Peyer's patch (tissue), 4 donors: ENCODE data around the gene C16orf92.

Experiments
- POLR2A ChIP-seq, 2 donors: fragments of 450-650 bp; IDR thresholded peaks; one replicate each; pipeline ENCODE4 v1.5.1; 2017; ENCODE audit warnings: antibody characterized with exemption in 2 of 2, mild to moderate bottlenecking in 2 of 2, moderate library complexity in 2 of 2
- TF ChIP-seq, protein P1 (sequence below), 6 experiments: fragments of 450-650 bp in 4 of 6; fragments of 200-600 bp in 2 of 6; sonication (generic) in 1 of 6; IDR thresholded peaks; one replicate each; pipeline ENCODE4 v1.5.1; 2017 to 2019; ENCODE audit warnings: antibody characterized with exemption in 6 of 6, mild to moderate bottlenecking in 3 of 6, moderate library complexity in 1 of 6

DNA sequence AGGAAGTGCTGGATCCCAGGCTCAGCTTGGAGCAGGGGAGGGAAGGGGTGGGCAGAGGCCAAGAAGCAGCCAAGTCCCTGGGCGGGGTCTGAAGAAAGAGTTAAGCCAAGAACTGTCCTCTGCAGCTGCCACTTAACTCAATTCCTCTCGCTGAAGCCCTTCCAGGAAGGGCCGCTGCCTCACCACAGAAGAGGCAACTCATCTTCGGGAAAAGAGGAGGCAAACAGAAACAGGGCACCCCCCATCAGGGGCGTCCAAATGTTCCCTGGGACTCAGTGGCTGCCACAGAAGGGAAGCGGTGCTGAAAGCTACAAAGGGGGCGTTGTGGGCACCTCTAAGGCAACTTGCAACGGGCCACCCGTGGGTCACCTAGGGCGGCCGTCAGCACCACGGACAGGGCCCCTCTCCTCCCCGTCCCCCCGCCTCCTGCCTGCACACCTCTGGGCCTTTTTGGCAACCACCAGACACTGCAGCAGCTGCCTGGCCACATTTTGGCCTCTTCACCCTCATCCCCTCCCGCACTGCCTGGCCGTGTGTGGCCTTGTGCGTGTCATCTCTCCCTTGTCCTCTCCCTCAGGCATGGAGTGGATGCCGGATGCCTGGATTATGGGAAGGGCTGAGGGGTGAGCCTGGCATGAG is 5.6 kb downstream of the C16orf92 start:
- TF ChIP-seq, protein P1, sequence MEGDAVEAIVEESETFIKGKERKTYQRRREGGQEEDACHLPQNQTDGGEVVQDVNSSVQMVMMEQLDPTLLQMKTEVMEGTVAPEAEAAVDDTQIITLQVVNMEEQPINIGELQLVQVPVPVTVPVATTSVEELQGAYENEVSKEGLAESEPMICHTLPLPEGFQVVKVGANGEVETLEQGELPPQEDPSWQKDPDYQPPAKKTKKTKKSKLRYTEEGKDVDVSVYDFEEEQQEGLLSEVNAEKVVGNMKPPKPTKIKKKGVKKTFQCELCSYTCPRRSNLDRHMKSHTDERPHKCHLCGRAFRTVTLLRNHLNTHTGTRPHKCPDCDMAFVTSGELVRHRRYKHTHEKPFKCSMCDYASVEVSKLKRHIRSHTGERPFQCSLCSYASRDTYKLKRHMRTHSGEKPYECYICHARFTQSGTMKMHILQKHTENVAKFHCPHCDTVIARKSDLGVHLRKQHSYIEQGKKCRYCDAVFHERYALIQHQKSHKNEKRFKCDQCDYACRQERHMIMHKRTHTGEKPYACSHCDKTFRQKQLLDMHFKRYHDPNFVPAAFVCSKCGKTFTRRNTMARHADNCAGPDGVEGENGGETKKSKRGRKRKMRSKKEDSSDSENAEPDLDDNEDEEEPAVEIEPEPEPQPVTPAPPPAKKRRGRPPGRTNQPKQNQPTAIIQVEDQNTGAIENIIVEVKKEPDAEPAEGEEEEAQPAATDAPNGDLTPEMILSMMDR (IDR thresholded peaks at IDR 0.05): no peak
- no peak for TF ChIP-seq POLR2A (IDR thresholded peaks at IDR 0.05)
